Stomach (tissue), 9 donors: ENCODE data around the gene DISC1. TPM values are rescaled to one million over a fixed set of nuclear protein-coding genes. Genes with fewer than 3 reads are reported as not detected.

ENCODE experiments used
- DNase-seq, 2 donors: peaks; one replicate each; pipeline versions ENCODE4 v3.0.0 to v3.0.0-alpha.2; 2013 to 2019
- H3K27ac ChIP-seq, 5 donors: fragments of 200-600 bp in 4 of 5; sonication (generic) in 4 of 5; one replicate each; pipeline ENCODE4 v1.5.1; 2013 to 2019; ENCODE audit warnings: mild to moderate bottlenecking in 1 of 5, moderate library complexity in 1 of 5
- H3K27me3 ChIP-seq, 3 donors: fragments of 200-600 bp; sonication (generic); one replicate each; pipeline ENCODE4 v1.5.1; 2017 to 2019; ENCODE audit warnings: mixed run types in 1 of 3
- H3K36me3 ChIP-seq, 4 donors: fragments of 200-600 bp; sonication (generic); 1 replicate in 3 of 4; 2 replicates in 1 of 4; pipeline ENCODE4 v1.5.1; 2016 to 2019
- H3K4me1 ChIP-seq, 4 donors: fragments of 200-600 bp; sonication (generic); one replicate each; pipeline ENCODE4 v1.5.1; 2016 to 2019
- H3K4me3 ChIP-seq, 4 donors: fragments of 200-600 bp; sonication (generic) in 3 of 4; one replicate each; pipeline ENCODE4 v1.5.1; 2016 to 2019; ENCODE audit warnings: mild to moderate bottlenecking in 1 of 4
- H3K9me3 ChIP-seq, 4 donors: fragments of 200-600 bp; sonication (generic); one replicate each; pipeline ENCODE4 v1.5.1; 2016 to 2019
- CTCF ChIP-seq, 7 experiments: fragments of 450-650 bp in 4 of 7; fragments of 200-600 bp in 3 of 7; sonication (generic) in 3 of 7; IDR thresholded peaks; one replicate each; pipeline ENCODE4 v1.5.1; 2016 to 2019; ENCODE audit warnings: antibody characterized with exemption in 7 of 7, control low read depth in 2 of 7, mild to moderate bottlenecking in 1 of 7
- EP300 ChIP-seq: sonication (generic); formaldehyde crosslinking; IDR thresholded peaks from one replicate; pipeline ENCODE4 v1.6.1; 2017; ENCODE audit warnings: antibody characterized with exemption
- POLR2A ChIP-seq, 4 donors: fragments of 450-650 bp; IDR thresholded peaks; one replicate each; pipeline ENCODE4 v1.6.1; 2016; ENCODE audit warnings: antibody characterized with exemption in 4 of 4, control low read depth in 2 of 4, mild to moderate bottlenecking in 1 of 4, moderate library complexity in 1 of 4
- POLR2AphosphoS5 ChIP-seq, 3 donors: sonication (generic); formaldehyde crosslinking; IDR thresholded peaks; one replicate each; pipeline ENCODE4 v1.6.1; 2016; ENCODE audit warnings: antibody characterized with exemption in 3 of 3
- WGBS, 5 donors: extraction: QIAGEN DNeasy Blood & Tissue Kit in 3 of 5; methylation state at CpG; one replicate each; pipeline versions ENCODE4 v1.1.5 to v1.1.7; 2013 to 2018; 5-methylcytosine and 5-hydroxymethylcytosine counted together
- intact Hi-C: fragments of 100-400 bp; cut with DNase I; formaldehyde crosslinking; loops from one replicate; pipeline ENCODE4 v1.15.1; 2023; ENCODE audit warnings: low total_unique reads
- polyA plus RNA-seq, 3 donors: library from polyadenylated mRNA; stranded (reverse); fragments of 200-250 nt; gene quantifications; one replicate each; pipeline ENCODE4 v1.2.3, GENCODE V29; 2013
- total RNA-seq, 5 donors: library from RNA; depleted of rRNA; stranded (reverse); fragments of >200 nt; gene quantifications; one replicate each; pipeline versions ENCODE4 v1.1.0 to v1.2.3, GENCODE V29; 2014 to 2016
- donor health status: healthy with polysubstance abuse.
- donor health status: Bipolar disorder and iron deficiency.
- donor health status: healthy.

DISC1 gene
- total and polyA plus RNA-seq, 8 donors = 0.43 to 29.8 (median 1.6) TPM

DNA sequence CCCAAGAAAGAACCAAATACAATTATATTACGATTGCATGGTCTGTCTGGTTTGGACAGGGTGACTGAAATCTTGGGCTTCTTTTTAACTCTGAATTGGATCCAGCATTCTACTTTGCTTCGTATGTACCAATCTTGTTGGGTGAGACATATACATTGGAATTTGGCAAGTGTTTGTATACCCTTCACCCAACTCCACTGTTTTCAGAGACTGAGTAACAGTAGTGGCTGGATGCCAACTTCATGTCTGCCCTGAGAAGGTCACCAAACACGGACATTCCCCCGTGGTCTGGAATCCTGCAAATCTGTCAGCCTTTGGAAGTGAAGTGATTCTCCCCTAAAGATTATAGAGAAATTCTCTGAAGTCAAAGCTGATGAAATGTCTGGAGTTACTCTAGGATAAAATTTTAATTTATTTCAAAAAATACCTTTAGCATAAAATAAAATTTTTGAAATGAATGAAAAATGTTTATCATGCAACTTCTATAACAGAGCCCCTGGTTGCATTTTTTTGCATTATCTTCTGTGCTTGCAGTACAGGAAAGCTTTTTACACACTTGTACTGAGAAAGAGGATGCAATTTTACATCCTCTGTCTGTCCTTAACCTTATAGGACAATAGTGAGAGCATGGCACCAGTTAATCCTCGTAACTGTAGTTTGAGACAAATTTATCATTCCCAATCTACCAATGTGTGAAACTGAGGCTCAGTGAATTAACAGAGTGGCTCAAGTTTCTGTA lies 201.8 kb downstream of the DISC1 start:
- no peak overlapping the region for H3K27ac ChIP-seq
- WGBS, 5 donors = 37 to 54% (median 39%) methylated on average over 5 of the region's 5 CpGs
- H3K27me3 ChIP-seq = no peaks in the 10 kb centered on the region
- no peak overlapping the region for H3K4me3 ChIP-seq
- H3K36me3 ChIP-seq = no peaks in the 10 kb centered on the region
- intact Hi-C loops = no loop called here
- H3K9me3 ChIP-seq = no peaks in the 10 kb centered on the region
- DNase-seq = peak in 1 of 2 donors; percentile 71
- peaks cover 0 to 16% (median 4%) of the 10 kb centered on the region in 4 donors for H3K4me1 ChIP-seq
- peak in 1 of 3 donors; percentile 10 for TF ChIP-seq POLR2AphosphoS5 (IDR thresholded peaks at IDR 0.05)
- TF ChIP-seq EP300 = no peak
- TF ChIP-seq POLR2A (IDR thresholded peaks at IDR 0.05) = no peak

DNA sequence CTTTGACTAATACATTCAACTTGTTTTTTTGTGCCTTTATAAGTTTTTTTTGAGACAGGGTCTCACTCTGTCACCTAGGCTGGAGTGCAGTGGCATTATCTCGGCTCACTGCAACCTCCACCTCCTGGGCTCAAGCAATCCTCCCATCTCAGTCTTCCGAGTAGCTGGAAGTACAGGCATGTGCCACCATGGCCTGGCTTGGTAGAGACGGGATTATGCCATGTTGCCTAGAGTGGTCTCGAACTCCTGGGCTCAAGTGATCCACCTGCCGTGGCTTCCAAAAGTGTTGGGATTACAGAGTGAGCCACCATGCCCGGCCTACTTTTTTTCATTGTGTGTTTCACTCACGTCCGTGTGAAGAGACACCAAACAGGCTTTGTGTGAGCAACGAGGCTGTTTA lies 202.7 kb downstream of the DISC1 start:
- no peaks in the 10 kb centered on the region for H3K36me3 ChIP-seq
- WGBS, 5 donors = 84 to 94% (median 87%) methylated on average over 8 to 9 of the region's 9 CpGs
- intact Hi-C loops = no loop called here
- peaks cover 0 to 16% (median 4%) of the 10 kb centered on the region in 4 donors for H3K4me1 ChIP-seq
- no peaks in the 10 kb centered on the region for H3K9me3 ChIP-seq
- H3K4me3 ChIP-seq = no peak overlapping the region
- H3K27me3 ChIP-seq = no peaks in the 10 kb centered on the region
- no peak overlapping the region for H3K27ac ChIP-seq
- TF ChIP-seq POLR2A (IDR thresholded peaks at IDR 0.05) (no peak), POLR2AphosphoS5 (IDR thresholded peaks at IDR 0.05) (no peak), EP300 (no peak), CTCF (IDR thresholded peaks at IDR 0.05) (no peak)
- DNase-seq = no peak

DNA sequence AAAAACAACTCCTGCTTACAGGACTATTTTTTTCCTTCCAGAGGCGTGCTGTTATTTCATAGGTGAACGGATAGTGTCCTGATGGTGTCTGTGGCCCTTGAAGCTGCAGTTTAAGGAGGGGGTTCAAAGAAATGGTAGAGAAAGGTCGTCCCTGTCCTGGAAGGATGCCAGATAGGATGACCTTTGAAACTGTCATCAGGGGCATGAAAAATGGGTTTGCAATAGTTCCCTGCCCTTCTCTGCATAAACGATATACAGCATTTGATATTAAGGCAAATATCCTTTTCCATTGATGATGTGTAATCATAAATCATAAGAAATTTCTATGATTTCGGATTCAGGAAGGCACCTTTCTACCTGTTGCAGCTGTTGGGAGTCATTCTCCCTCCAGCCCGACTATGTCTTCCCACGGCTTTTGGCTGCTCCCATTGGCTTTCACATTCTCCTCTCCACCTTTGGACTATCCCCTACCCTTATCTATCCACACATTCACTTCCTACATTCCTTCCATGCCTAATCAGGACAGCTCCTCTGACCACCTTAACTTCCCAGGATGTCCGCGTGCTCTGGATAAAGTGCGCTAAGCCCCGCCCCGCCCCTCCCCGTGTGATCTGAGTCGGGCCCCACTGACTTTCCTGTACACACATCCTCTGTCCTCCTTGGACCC lies 209.8 kb downstream of the DISC1 start:
- H3K27ac ChIP-seq = no peak overlapping the region
- H3K9me3 ChIP-seq = no peaks in the 10 kb centered on the region
- H3K36me3 ChIP-seq = no peaks in the 10 kb centered on the region
- H3K4me3 ChIP-seq = no peak overlapping the region
- DNase-seq = peak in 1 of 2 donors; percentile 21
- 69 to 75% (median 74%) methylated on average over 14 of the region's 14 CpGs for WGBS, 5 donors
- H3K4me1 ChIP-seq = peaks cover 0 to 23% (median 4%) of the 10 kb centered on the region in 4 donors
- H3K27me3 ChIP-seq = no peaks in the 10 kb centered on the region
- TF ChIP-seq POLR2A (IDR thresholded peaks at IDR 0.05) (no peak), POLR2AphosphoS5 (IDR thresholded peaks at IDR 0.05) (no peak), EP300 (no peak), CTCF (IDR thresholded peaks at IDR 0.05) (no peak)
- intact Hi-C loops = no loop called here

DNA sequence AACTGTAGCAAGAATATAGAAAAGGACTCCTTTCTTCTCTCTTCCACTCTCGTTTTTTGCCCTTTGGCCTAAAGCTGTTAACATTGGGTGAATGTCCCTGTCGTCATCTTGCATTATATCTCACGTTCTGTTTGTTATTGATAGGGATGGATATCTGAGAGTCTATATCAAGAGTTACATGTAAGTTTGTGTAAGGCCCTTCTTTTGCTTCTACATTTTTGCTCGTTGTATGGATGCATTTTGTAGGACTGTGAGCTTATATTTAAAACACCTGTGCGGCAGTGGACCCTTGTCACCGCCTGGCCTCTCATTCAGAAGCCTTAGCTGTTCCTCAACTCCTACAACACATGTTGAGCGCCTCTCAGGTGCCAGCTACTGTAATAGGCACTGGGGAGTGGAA lies 211.9 kb downstream of the DISC1 start:
- Histone ChIP-seq H3K27me3 (peaks cover 0 to 7% (median 0%) of the 10 kb centered on the region in 3 donors), H3K9me3 (no peaks in the 10 kb centered on the region), H3K36me3 (no peaks in the 10 kb centered on the region), H3K27ac (no peak overlapping the region), H3K4me3 (no peak overlapping the region), H3K4me1 (peaks cover 0 to 32% (median 7%) of the 10 kb centered on the region in 4 donors)
- 59 to 73% (median 67%) methylated on average over 7 of the region's 7 CpGs for WGBS, 5 donors
- no peak for TF ChIP-seq EP300
- TF ChIP-seq POLR2AphosphoS5 (IDR thresholded peaks at IDR 0.05) = no peak
- no peak for TF ChIP-seq CTCF (IDR thresholded peaks at IDR 0.05)
- TF ChIP-seq POLR2A (IDR thresholded peaks at IDR 0.05) = no peak
- DNase-seq = no peak
- intact Hi-C loops = no loop called here
